Thoracic aorta (tissue), 2 donors: ENCODE measurements around the gene BCKDK. TPM values are rescaled to one million over a fixed set of nuclear protein-coding genes. Genes with fewer than 3 reads are reported as not detected.

Experiments
- ATAC-seq: fragments of 150-250 bp; one replicate; pipeline ENCODE4 v1.8.0; 2017; ENCODE audit warnings: low read depth; ENCODE audit not compliant: insufficient number of reproducible peaks, low FRiP score
- DNase-seq: peaks from one replicate; pipeline ENCODE4 v3.0.0-alpha.2; 2020; ENCODE audit warnings: low spot score
- H3K27ac ChIP-seq, 2 donors: fragments of 200-600 bp; sonication (generic); 1 replicate in 1 of 2; 2 replicates in 1 of 2; pipeline ENCODE4 v1.5.1; 2016; ENCODE audit warnings: mild to moderate bottlenecking in 2 of 2, moderate library complexity in 2 of 2
- H3K27me3 ChIP-seq: fragments of 200-600 bp; sonication (generic); replicated peaks from 2 replicates; pipeline ENCODE4 v1.6.0; 2016; ENCODE audit warnings: mild to moderate bottlenecking; ENCODE audit not compliant: insufficient read depth
- H3K36me3 ChIP-seq: fragments of 200-600 bp; sonication (generic); one replicate; pipeline ENCODE4 v1.5.1; 2016
- H3K4me1 ChIP-seq, 2 donors: fragments of 200-600 bp; sonication (generic); 1 replicate in 1 of 2; 2 replicates in 1 of 2; pipeline versions ENCODE4 v1.5.1 to v1.6.0; 2016; ENCODE audit warnings: low read depth in 2 of 2, mild to moderate bottlenecking in 1 of 2; ENCODE audit not compliant: control insufficient read depth in 1 of 2
- H3K4me3 ChIP-seq: fragments of 200-600 bp; sonication (generic); 2 replicates; pipeline ENCODE4 v1.5.1; 2016; ENCODE audit warnings: mild to moderate bottlenecking
- H3K9me3 ChIP-seq: fragments of 200-600 bp; sonication (generic); 2 replicates; pipeline ENCODE4 v1.5.1; 2016
- CTCF ChIP-seq: fragments of 200-600 bp; sonication (generic); IDR thresholded peaks from one replicate; pipeline ENCODE4 v1.5.1; 2019; ENCODE audit warnings: antibody characterized with exemption
- total RNA-seq, 2 donors: library from RNA; depleted of rRNA; stranded (reverse); fragments of >200 nt; gene quantifications; one replicate each; pipeline versions ENCODE4 v1.1.0 to v1.2.3, GENCODE V29; 2016

Gene BCKDK
- total RNA-seq, 2 donors from 2014 or later, result 35.1 to 58.5 TPM

- Histone ChIP-seq H3K4me1 (peaks cover 0 to 7% of the 10 kb centered on the region in 2 donors), H3K27me3 (no peaks in the 10 kb centered on the region), H3K27ac (no peak overlapping the region), H3K36me3 (peaks cover 44% of the 10 kb centered on the region), H3K4me3 (no peak overlapping the region), H3K9me3 (no peaks in the 10 kb centered on the region)
- DNase-seq (no peak), ATAC-seq (no peak)
- no peak for TF ChIP-seq CTCF
Observed at GRCh38 chr16:31083981-31084380, 24.2 kb upstream of the BCKDK start.

GRCh38 chr16:31084584-31085302, 23.4 kb upstream of the BCKDK start:
- Histone ChIP-seq H3K36me3 (peaks cover 43% of the 10 kb centered on the region), H3K4me1 (peaks cover 0 to 7% of the 10 kb centered on the region in 2 donors)
- ATAC-seq, result no peak

GRCh38 chr16:31085411-31085810, 22.8 kb upstream of the BCKDK start:
- no peak for DNase-seq
- Histone ChIP-seq H3K36me3 (peaks cover 37% of the 10 kb centered on the region), H3K4me3 (no peak overlapping the region), H3K27me3 (no peaks in the 10 kb centered on the region), H3K27ac (no peak overlapping the region), H3K4me1 (peaks cover 0 to 7% of the 10 kb centered on the region in 2 donors), H3K9me3 (no peaks in the 10 kb centered on the region)
- no peak for ATAC-seq
- no peak for TF ChIP-seq CTCF

More at GRCh38 chr16:31084584-31085302, 23.4 kb upstream of the BCKDK start:
- Histone ChIP-seq H3K4me3 (no peak overlapping the region), H3K9me3 (no peaks in the 10 kb centered on the region), H3K27me3 (no peaks in the 10 kb centered on the region), H3K27ac (no peak overlapping the region)
- TF ChIP-seq CTCF, result no peak
- no peak for DNase-seq

GRCh38 chr16:31085873-31086628, 22.1 kb upstream of the BCKDK start:
- peaks cover 0 to 7% of the 10 kb centered on the region in 2 donors for H3K4me1 ChIP-seq
- ATAC-seq (no peak), DNase-seq (no peak)
- no peaks in the 10 kb centered on the region for H3K27me3 ChIP-seq
- H3K36me3 ChIP-seq, result peaks cover 37% of the 10 kb centered on the region
- no peak for TF ChIP-seq CTCF
- H3K4me3 ChIP-seq, result no peak overlapping the region
- no peak overlapping the region for H3K27ac ChIP-seq
- no peaks in the 10 kb centered on the region for H3K9me3 ChIP-seq

GRCh38 chr16:31086629-31086906, 21.6 kb upstream of the BCKDK start:
- Histone ChIP-seq H3K27ac (no peak overlapping the region), H3K4me3 (no peak overlapping the region), H3K4me1 (peaks cover 0 to 6% of the 10 kb centered on the region in 2 donors), H3K27me3 (no peaks in the 10 kb centered on the region), H3K36me3 (peaks cover 36% of the 10 kb centered on the region), H3K9me3 (no peaks in the 10 kb centered on the region)
- no peak for TF ChIP-seq CTCF
- no peak for ATAC-seq
- DNase-seq, result no peak
